GM21723 (cell line): Measurements from ENCODE around the gene TMEM218.
A peak's percentile ranks its signal among the peaks of the same experiment; 100 is the strongest.

ENCODE experiments used
- ATAC-seq: cut with Tn5 transposase; IDR thresholded peaks from one replicate; pipeline ENCODE4 v1.9.1; 2021; ENCODE audit warnings: mild to moderate bottlenecking, moderate library complexity; ENCODE audit not compliant: unreplicated experiment

TMEM218 gene

GRCh38 chr11:125111343-125112207 is at the start of gene TMEM218:
TMEM218 (minus strand) TSS chr11:125111626; CDS start chr11:125102241, 9,385 bp downstream.
- peak; percentile 99 for ATAC-seq

- no peak for ATAC-seq
Observed at GRCh38 chr11:125157953-125158680, 46.7 kb upstream of the TMEM218 start.

GRCh38 chr11:125157118-125157733 is 45.8 kb upstream of the TMEM218 start:
- no peak for ATAC-seq

GRCh38 chr11:125156346-125157117 is 45.1 kb upstream of the TMEM218 start:
- ATAC-seq: no peak

- ATAC-seq: no peak
Observed at GRCh38 chr11:125155767-125156166, 44.3 kb upstream of the TMEM218 start.

- no peak for ATAC-seq
Observed at GRCh38 chr11:125155100-125155444, 43.6 kb upstream of the TMEM218 start.

GRCh38 chr11:125154378-125155099 is 43.1 kb upstream of the TMEM218 start:
- no peak for ATAC-seq

- ATAC-seq: no peak
Observed at GRCh38 chr11:125153837-125154236, 42.4 kb upstream of the TMEM218 start.

GRCh38 chr11:125148743-125149142 is 37.3 kb upstream of the TMEM218 start:
- no peak for ATAC-seq

- ATAC-seq: no peak
Observed at GRCh38 chr11:125148011-125148410, 36.6 kb upstream of the TMEM218 start.

- ATAC-seq: no peak
Observed at GRCh38 chr11:125147280-125147679, 35.9 kb upstream of the TMEM218 start.

- ATAC-seq: no peak
Observed at GRCh38 chr11:125146232-125146631, 34.8 kb upstream of the TMEM218 start.

- ATAC-seq: peak; percentile 76
Observed at GRCh38 chr11:125141686-125142535, 30.5 kb upstream of the TMEM218 start.

GRCh38 chr11:125141178-125141577 is 29.8 kb upstream of the TMEM218 start:
- no peak for ATAC-seq

GRCh38 chr11:125140233-125140632 is 28.8 kb upstream of the TMEM218 start:
- no peak for ATAC-seq

GRCh38 chr11:125139778-125140177 is 28.4 kb upstream of the TMEM218 start:
- ATAC-seq: no peak

GRCh38 chr11:125138966-125139365 is 27.5 kb upstream of the TMEM218 start:
- ATAC-seq: no peak

- no peak for ATAC-seq
Observed at GRCh38 chr11:125136001-125136400, 24.6 kb upstream of the TMEM218 start.

- no peak for ATAC-seq
Observed at GRCh38 chr11:125132596-125132995, 21.2 kb upstream of the TMEM218 start.
